Loucy (cell line): Measurements from ENCODE around the gene GSDMA.

ENCODE experiments used
- EZH2phosphoT487 ChIP-seq: fragments of 200-600 bp; IDR thresholded peaks from 2 replicates; pipeline ENCODE4 v1.6.1; 2018; ENCODE audit warnings: antibody characterized with exemption, mild to moderate bottlenecking, moderate library complexity, borderline replicate concordance
- TF ChIP-seq, protein P1 (sequence below): fragments of 200-600 bp; sonication (generic); conservative IDR thresholded peaks from 2 replicates; pipeline ENCODE4 v1.5.1; 2014; ENCODE audit warnings: mild to moderate bottlenecking, antibody characterized with exemption, low read length

DNA sequence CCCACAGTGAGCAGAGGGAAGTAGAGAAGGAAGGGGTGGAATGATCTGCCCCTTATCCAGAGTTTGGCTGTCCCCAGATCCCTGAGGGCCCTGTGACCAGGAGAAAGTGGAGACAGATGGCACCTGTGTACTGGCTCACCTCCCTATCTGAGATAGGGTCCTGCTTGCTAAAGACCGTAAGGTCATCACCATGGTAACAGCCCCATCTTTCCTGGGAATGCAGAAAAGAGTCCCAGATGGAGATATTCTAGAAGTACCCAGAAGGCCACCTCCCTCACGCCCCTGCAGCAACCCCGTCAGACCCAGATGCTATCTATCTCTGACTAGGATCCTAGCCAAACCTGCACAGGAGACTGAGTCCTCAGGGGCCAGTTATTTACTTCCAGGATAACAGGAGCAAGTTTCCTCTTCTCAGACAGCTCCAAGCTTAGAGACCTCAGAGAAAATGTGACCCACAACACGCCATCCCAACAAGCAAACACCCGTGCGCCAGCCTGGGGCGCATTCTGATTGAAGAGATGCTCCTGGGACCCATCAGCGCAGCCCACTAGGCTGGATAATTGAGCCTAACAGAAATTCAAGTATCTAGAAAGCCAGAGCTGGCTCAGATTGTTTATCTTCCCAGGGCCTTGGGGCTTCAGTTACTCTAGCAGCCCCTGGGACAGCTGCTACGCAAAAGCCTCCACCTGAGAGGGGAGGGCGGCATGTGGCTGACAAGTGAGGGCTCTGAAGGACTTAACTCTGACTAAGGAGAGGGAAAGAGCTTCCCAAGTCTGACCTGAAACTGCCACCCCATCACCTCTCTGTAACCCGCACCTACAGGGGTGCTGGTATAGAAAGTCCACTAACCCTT, 37.3 kb upstream of the GSDMA start:
- TF ChIP-seq, protein P1, sequence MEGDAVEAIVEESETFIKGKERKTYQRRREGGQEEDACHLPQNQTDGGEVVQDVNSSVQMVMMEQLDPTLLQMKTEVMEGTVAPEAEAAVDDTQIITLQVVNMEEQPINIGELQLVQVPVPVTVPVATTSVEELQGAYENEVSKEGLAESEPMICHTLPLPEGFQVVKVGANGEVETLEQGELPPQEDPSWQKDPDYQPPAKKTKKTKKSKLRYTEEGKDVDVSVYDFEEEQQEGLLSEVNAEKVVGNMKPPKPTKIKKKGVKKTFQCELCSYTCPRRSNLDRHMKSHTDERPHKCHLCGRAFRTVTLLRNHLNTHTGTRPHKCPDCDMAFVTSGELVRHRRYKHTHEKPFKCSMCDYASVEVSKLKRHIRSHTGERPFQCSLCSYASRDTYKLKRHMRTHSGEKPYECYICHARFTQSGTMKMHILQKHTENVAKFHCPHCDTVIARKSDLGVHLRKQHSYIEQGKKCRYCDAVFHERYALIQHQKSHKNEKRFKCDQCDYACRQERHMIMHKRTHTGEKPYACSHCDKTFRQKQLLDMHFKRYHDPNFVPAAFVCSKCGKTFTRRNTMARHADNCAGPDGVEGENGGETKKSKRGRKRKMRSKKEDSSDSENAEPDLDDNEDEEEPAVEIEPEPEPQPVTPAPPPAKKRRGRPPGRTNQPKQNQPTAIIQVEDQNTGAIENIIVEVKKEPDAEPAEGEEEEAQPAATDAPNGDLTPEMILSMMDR = no peak
- no peak for TF ChIP-seq EZH2phosphoT487
